Upper lobe of left lung (tissue), 6 donors: ENCODE results near the gene TMEM174. TPM values are rescaled to one million over a fixed set of nuclear protein-coding genes. Genes with fewer than 3 reads are reported as not detected.

ENCODE experiments used
- ATAC-seq, 2 donors: fragments of 200-7000 bp; cut with Tn5 transposase; one replicate each; pipeline ENCODE4 v1.9.1; 2022; ENCODE audit warnings: mild to moderate bottlenecking in 2 of 2, moderate library complexity in 2 of 2; ENCODE audit not compliant: low FRiP score in 2 of 2
- DNase-seq, 2 donors: peaks; one replicate each; pipeline ENCODE4 v3.0.0-alpha.2; 2019 to 2020
- H3K27ac ChIP-seq, 4 donors: fragments of 200-600 bp; sonication (generic); one replicate each; pipeline ENCODE4 v1.5.1; 2016 to 2019
- H3K27me3 ChIP-seq, 4 donors: fragments of 200-600 bp; sonication (generic); one replicate each; pipeline ENCODE4 v1.5.1; 2017 to 2019
- H3K36me3 ChIP-seq, 4 donors: fragments of 200-600 bp; sonication (generic); one replicate each; pipeline ENCODE4 v1.5.1; 2016 to 2019
- H3K4me1 ChIP-seq, 4 donors: fragments of 200-600 bp; sonication (generic); one replicate each; pipeline ENCODE4 v1.5.1; 2018 to 2019
- H3K4me3 ChIP-seq, 4 donors: fragments of 200-600 bp; sonication (generic); one replicate each; pipeline ENCODE4 v1.5.1; 2017 to 2019; ENCODE audit warnings: mild to moderate bottlenecking in 2 of 4, moderate library complexity in 1 of 4
- H3K9me3 ChIP-seq, 4 donors: fragments of 200-600 bp; sonication (generic); one replicate each; pipeline ENCODE4 v1.5.1; 2018 to 2019
- CTCF ChIP-seq, 6 experiments: fragments of 450-650 bp in 4 of 6; fragments of 200-600 bp in 2 of 6; sonication (generic) in 2 of 6; IDR thresholded peaks; one replicate each; pipeline ENCODE4 v1.5.1; 2016 to 2019; ENCODE audit warnings: antibody characterized with exemption in 6 of 6
- EP300 ChIP-seq, 4 donors: sonication (generic); formaldehyde crosslinking; IDR thresholded peaks; one replicate each; pipeline ENCODE4 v1.5.1; 2017; ENCODE audit warnings: antibody characterized with exemption in 4 of 4, control low read depth in 2 of 4
- POLR2A ChIP-seq, 4 donors: fragments of 450-650 bp; IDR thresholded peaks; one replicate each; pipeline ENCODE4 v1.5.1; 2016 to 2017; ENCODE audit warnings: antibody characterized with exemption in 4 of 4, mild to moderate bottlenecking in 2 of 4
- POLR2AphosphoS5 ChIP-seq, 2 donors: sonication (generic); formaldehyde crosslinking; IDR thresholded peaks; one replicate each; pipeline ENCODE4 v1.5.1; 2017; ENCODE audit warnings: antibody characterized with exemption in 2 of 2
- WGBS, 2 donors: methylation state at CpG; one replicate each; pipeline ENCODE4 v1.1.5; 2017 to 2018; 5-methylcytosine and 5-hydroxymethylcytosine counted together
- total RNA-seq, 6 donors: library from RNA; depleted of rRNA in 4 of 6; stranded (reverse); fragments of >200 nt in 4 of 6; gene quantifications; one replicate each; pipeline versions ENCODE4 v1.1.0 to v1.2.1, GENCODE V29; 2016 to 2021
- donor health status: DM: no; HTN: no; CAD: no; lungs with moderate emphysema.
- donor health status: DM: no; HTN: yes; CAD: no; lungs with severe emphysema.

The TMEM174 gene
- total RNA-seq, 6 donors from 2014 or later, result not detected

- no peaks in the 10 kb centered on the region for H3K9me3 ChIP-seq
- TF ChIP-seq POLR2A (IDR thresholded peaks at IDR 0.05) (no peak), EP300 (IDR thresholded peaks at IDR 0.05) (no peak), CTCF (IDR thresholded peaks at IDR 0.05) (no peak), POLR2AphosphoS5 (IDR thresholded peaks at IDR 0.05) (no peak)
- H3K4me1 ChIP-seq, result no peaks in the 10 kb centered on the region
- 68 to 69% methylated on average over 5 to 6 of the region's 6 CpGs for WGBS, 2 donors
- H3K27ac ChIP-seq, result no peak overlapping the region
- no peaks in the 10 kb centered on the region for H3K36me3 ChIP-seq
- DNase-seq (no peak), ATAC-seq (peak in 1 of 2 donors; percentile 29)
- no peaks in the 10 kb centered on the region for H3K27me3 ChIP-seq
- H3K4me3 ChIP-seq, result no peak overlapping the region
Observed at GRCh38 chr5:73189871-73190376, 16.9 kb downstream of the TMEM174 start.

- Histone ChIP-seq H3K4me1 (no peaks in the 10 kb centered on the region), H3K36me3 (no peaks in the 10 kb centered on the region), H3K4me3 (no peak overlapping the region), H3K9me3 (no peaks in the 10 kb centered on the region), H3K27ac (no peak overlapping the region), H3K27me3 (no peaks in the 10 kb centered on the region)
- TF ChIP-seq POLR2A (IDR thresholded peaks at IDR 0.05), result no peak
- no peak for TF ChIP-seq CTCF (IDR thresholded peaks at IDR 0.05)
- no peak for TF ChIP-seq EP300 (IDR thresholded peaks at IDR 0.05)
- TF ChIP-seq POLR2AphosphoS5 (IDR thresholded peaks at IDR 0.05), result no peak
- DNase-seq (no peak), ATAC-seq (no peak)
- WGBS, 2 donors, result 81 to 85% methylated on average over 4 of the region's 4 CpGs
Observed at GRCh38 chr5:73192370-73192769, 19.4 kb downstream of the TMEM174 start.

GRCh38 chr5:73193592-73193991 lies 20.6 kb downstream of the TMEM174 start:
- DNase-seq (no peak), ATAC-seq (no peak)
- Histone ChIP-seq H3K4me1 (no peaks in the 10 kb centered on the region), H3K9me3 (no peaks in the 10 kb centered on the region), H3K36me3 (no peaks in the 10 kb centered on the region), H3K27ac (no peak overlapping the region), H3K4me3 (no peak overlapping the region), H3K27me3 (no peaks in the 10 kb centered on the region)
- WGBS, 2 donors, result 60 to 77% methylated on average over 4 of the region's 4 CpGs
- TF ChIP-seq POLR2AphosphoS5 (IDR thresholded peaks at IDR 0.05), result no peak
- TF ChIP-seq CTCF (IDR thresholded peaks at IDR 0.05), result no peak
- no peak for TF ChIP-seq EP300 (IDR thresholded peaks at IDR 0.05)
- no peak for TF ChIP-seq POLR2A (IDR thresholded peaks at IDR 0.05)

- Histone ChIP-seq H3K4me3 (no peak overlapping the region), H3K4me1 (no peaks in the 10 kb centered on the region), H3K27ac (no peak overlapping the region), H3K27me3 (no peaks in the 10 kb centered on the region), H3K36me3 (no peaks in the 10 kb centered on the region), H3K9me3 (no peaks in the 10 kb centered on the region)
- TF ChIP-seq POLR2AphosphoS5 (IDR thresholded peaks at IDR 0.05), result no peak
- TF ChIP-seq POLR2A (IDR thresholded peaks at IDR 0.05), result no peak
- TF ChIP-seq CTCF (IDR thresholded peaks at IDR 0.05), result no peak
- no peak for TF ChIP-seq EP300 (IDR thresholded peaks at IDR 0.05)
- ATAC-seq, result no peak
- WGBS, 2 donors, result 92 to 100% methylated on average over 1 of the region's 1 CpG
- no peak for DNase-seq
Observed at GRCh38 chr5:73196201-73196600, 23.2 kb downstream of the TMEM174 start.

GRCh38 chr5:73197637-73198257 lies 24.8 kb downstream of the TMEM174 start:
- no peak for DNase-seq
- Histone ChIP-seq H3K4me3 (no peak overlapping the region), H3K27ac (no peak overlapping the region), H3K9me3 (no peaks in the 10 kb centered on the region), H3K4me1 (peaks cover 6 to 8% (median 7%) of the 10 kb centered on the region in 4 donors), H3K36me3 (no peaks in the 10 kb centered on the region), H3K27me3 (no peaks in the 10 kb centered on the region)
- 77 to 79% methylated on average over 8 of the region's 8 CpGs for WGBS, 2 donors
- no peak for ATAC-seq
- TF ChIP-seq EP300 (IDR thresholded peaks at IDR 0.05) (no peak), POLR2AphosphoS5 (IDR thresholded peaks at IDR 0.05) (no peak), POLR2A (IDR thresholded peaks at IDR 0.05) (no peak), CTCF (IDR thresholded peaks at IDR 0.05) (no peak)
